NCI-H345 (cell line): Measurements from ENCODE around the gene CALCA.
A peak's percentile ranks its signal among the peaks of the same experiment; 100 is the strongest.

Experiments used
- DNase-seq: peaks from one replicate; lab custom pipeline; 2025; lab: John Stamatoyannopoulos, UW

The CALCA gene

DNA sequence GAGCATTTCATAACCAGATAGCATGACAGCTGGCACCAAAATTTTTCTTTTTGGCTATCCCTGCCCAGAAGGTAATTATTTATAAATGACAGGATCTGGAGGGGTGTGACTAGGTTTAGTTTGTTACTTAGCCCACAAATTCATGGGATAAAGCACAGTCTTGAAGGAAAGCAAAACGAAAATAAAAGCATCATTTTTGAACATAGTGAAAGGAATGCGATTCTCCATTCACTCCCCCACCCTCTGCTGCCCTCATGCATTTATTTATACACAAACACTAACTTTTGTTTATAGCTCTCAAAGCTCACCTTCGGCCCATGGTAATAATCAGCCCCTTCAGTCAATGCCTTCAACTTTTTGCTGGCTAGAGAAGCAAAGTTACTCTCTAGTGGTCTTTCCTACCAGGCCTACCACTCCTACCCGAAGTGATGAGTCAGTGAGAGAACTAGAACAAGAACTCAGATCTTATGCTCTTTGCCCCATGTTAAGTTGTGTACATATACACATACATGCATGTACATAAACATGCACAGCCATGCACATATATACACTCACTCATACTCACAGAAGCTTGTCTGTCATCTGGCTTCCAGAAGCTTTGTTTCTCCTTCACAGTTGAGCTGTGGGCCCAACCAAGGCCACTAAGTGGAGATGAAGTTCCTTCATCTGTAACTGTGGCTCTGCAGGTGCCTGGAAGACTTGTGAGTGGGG is 22.6 kb downstream of the CALCA start:
- no peak for DNase-seq

DNA sequence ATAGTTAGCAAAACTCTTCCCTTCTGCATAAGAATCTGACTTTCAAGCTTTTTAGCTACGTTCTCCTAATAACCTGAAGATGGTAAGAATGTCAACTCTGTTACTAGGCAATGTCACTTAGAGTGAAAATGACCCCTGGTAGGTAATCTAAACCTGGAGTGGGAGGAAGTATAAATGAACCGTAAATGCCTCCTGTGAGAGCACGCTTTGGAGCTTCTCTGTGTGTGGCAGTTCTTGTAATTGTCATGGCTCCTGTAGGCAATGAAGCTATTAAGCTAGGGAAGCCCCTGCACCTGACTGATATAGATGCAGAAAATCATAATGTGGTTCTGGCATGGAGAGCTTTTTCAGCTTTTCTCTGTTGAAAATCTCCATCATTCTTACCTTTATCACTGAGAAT is 29.4 kb downstream of the CALCA start:
- peak; percentile 30 for DNase-seq

DNA sequence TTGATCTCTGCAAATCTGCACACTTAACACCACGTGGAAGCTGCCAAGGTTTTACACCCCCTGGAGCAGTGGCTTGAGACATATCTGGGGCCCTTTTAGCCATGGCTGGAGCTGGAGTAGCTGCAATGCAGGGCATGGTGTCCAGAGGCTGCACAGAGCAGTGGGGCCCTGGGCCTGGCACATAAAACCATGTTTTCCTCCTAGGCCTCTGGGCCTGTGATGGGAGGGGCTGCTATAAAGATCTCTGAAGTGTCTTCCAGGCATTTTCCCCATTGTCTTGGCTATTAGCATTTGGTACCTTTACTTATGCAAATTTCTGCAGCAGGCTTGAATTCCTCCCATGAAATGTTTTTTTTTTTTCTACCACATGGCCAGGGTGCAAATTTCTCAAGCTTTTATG is 33.2 kb downstream of the CALCA start:
- no peak for DNase-seq

DNA sequence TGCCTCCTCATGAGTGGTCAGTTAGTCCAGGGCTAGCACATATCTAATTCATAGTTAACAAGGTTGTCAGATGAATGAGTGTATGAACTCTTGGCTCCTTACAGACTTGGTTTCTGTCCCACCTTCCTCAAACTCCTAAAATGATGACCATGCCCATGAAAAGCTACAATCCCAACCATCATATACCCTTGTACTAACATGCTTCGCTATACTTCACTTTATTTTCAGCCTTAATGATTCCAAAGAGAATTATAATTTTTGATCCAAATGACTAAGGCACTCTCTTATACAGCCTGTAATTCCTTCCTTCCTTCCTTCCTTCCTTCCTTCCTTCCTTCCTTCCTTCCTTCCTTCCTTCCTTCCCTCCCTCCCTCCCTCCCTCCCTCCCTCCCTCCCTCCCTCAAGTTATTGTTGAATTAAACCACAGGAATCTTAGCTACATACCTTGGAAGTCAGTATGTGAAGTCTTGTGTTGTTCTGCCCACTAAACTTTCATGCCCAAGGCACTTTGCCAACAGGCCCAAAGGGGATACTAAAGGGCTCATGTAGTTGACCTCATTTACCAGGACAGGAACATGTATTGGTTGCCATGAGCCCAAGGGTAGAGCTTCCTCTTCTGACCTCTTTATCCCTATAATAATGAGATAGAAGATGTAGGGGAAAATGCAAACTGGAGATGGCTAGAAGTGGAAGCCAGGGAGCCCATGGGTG is 37.4 kb downstream of the CALCA start:
- DNase-seq = no peak

DNA sequence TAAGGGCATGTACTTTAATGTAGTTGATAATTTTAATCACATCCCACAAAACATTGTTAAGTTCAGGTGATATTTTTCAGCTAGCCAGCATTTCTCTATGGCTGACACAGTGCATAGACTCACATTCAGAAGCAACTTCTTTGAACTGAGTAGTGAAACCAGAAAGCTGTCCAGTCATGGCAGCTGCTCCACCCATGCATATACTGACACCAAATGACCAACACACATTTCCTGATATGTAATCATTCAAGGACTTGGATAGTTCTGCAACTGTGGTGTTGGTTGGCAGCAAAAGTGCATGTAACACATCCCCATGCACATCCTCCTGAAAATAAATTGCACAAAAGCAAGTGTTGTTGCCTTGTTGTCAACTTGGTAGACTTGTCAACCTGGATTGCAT is 39.7 kb downstream of the CALCA start:
- no peak for DNase-seq

DNA sequence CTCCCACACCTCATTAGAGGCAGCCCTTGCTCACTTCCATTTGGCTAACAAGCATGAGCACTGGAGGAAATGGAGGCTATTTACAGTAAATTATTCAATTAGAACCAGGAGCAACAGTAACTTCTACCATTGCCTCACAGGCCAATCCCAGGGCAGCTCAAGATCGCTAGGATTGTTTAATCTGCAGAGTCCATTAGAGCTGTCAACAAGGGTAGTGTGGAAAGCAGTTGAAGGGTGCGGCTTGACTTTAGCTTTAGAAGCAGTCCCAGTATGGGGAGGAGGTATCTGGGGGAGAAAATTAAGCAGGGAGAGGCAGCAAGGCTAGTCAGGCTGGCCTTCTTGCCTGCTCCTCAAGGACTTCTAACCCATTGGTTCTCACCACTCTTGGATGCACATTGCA is 41.8 kb downstream of the CALCA start:
- DNase-seq = no peak

DNA sequence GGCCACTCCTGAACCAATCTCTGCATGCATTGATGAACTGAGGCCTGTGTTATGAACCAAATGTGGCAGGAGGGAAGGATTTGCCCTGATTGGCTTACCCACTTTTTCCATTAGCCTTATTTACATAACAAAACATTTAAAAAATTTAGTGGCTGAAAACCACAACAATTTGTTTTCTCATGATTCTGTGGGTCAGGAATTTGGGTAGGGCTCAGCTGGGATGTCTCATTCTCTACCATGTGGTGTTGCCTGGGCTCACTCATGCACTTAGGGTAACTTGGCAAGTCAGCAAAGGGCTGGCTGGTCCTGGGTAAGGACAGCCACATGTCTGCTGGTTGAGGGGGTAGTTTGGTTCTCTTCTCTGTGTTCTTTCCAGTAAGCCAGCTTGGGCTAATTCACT is 45.0 kb downstream of the CALCA start:
- no peak for DNase-seq

DNA sequence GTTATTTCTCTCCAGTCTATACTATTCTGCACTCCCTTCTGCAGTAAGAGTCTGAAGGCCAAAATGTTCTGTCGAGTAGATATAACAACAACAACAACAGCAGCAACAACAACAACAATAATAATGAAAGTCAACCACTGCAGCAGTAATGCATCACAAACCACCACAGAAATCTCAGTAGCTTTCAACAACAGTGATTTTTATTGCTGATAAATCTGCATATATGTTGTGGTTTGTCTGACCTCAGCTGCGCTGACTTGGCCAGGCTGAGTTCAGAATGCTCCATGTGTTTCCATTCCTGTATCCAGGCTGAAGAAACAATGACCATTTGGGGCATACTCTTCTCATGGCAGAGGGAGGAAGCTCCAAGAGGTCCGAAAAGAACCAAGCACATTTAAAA is 47.8 kb downstream of the CALCA start:
- no peak for DNase-seq
